ENCODE measurements around the gene TCF4. TPM values are rescaled to one million over a fixed set of nuclear protein-coding genes. Genes with fewer than 3 reads are reported as not detected.

TCF4 gene
- total and polyA plus RNA-seq, 2 of the 13 experiments (the other 11 are each of a cell fraction or from before 2014, with no cell fraction given): not detected

DNA sequence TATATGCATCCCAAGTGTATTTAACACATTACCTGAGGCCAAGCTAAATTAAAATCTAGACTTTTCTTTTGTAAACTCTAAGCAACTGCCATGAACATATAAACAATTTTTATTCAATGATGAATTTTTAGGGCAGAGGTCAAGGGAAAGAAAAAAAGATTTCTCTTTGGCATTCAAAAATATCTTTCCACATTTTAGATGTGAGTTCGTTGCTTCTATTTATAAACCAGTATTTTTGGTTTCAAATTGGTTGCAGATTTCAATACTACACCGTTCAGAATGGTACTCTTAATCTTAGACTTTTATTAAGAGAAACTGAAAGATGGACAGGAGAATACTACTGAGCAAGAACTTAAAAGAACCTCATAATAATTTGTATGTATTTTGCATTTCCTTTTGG, 335.1 kb downstream of the TCF4 start:
- in situ Hi-C loops (cut with HindIII; ENCODE audit: extremely low pct_ligation_motif_present, low pct_unique_long_range_greater_than_20kb) (no loop called here), intact Hi-C loops (cut with micrococcal nuclease; ENCODE audit: unreplicated experiment) (no loop called here)
- H3K4me1 ChIP-seq (ENCODE audit: insufficient read depth, low read length): no peaks in the 10 kb centered on the region
- TF ChIP-seq, protein P1, sequence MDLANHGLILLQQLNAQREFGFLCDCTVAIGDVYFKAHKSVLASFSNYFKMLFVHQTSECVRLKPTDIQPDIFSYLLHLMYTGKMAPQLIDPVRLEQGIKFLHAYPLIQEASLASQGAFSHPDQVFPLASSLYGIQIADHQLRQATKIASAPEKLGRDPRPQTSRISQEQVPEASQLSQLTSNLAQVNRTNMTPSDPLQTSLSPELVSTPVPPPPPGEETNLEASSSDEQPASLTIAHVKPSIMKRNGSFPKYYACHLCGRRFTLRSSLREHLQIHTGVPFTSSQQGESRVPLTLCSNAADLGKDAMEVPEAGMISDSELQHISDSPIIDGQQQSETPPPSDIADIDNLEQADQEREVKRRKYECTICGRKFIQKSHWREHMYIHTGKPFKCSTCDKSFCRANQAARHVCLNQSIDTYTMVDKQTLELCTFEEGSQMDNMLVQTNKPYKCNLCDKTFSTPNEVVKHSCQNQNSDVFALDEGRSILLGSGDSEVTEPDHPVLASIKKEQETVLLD (CRISPR knock-in tag; IDR thresholded peaks at IDR 0.05; ENCODE audit: low read depth): no peak
- TF ChIP-seq RARG (CRISPR knock-in tag; IDR thresholded peaks at IDR 0.05; ENCODE audit: low read depth): no peak
- TF ChIP-seq SOX13 (IDR thresholded peaks at IDR 0.05): no peak
- TF ChIP-seq SOX13 (CRISPR knock-in tag; conservative IDR thresholded peaks at IDR 0.05 in 1 of 2, IDR thresholded peaks at IDR 0.05 in 1 of 2): no peak
- TF ChIP-seq ZNF792 (CRISPR knock-in tag; IDR thresholded peaks at IDR 0.05): no peak
- TF ChIP-seq, protein P2, sequence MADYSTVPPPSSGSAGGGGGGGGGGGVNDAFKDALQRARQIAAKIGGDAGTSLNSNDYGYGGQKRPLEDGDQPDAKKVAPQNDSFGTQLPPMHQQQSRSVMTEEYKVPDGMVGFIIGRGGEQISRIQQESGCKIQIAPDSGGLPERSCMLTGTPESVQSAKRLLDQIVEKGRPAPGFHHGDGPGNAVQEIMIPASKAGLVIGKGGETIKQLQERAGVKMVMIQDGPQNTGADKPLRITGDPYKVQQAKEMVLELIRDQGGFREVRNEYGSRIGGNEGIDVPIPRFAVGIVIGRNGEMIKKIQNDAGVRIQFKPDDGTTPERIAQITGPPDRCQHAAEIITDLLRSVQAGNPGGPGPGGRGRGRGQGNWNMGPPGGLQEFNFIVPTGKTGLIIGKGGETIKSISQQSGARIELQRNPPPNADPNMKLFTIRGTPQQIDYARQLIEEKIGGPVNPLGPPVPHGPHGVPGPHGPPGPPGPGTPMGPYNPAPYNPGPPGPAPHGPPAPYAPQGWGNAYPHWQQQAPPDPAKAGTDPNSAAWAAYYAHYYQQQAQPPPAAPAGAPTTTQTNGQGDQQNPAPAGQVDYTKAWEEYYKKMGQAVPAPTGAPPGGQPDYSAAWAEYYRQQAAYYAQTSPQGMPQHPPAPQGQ (CRISPR knock-in tag; IDR thresholded peaks at IDR 0.05; ENCODE audit: borderline replicate concordance): no peak
- TF ChIP-seq SKIL (CRISPR knock-in tag; IDR thresholded peaks at IDR 0.05; ENCODE audit: borderline replicate concordance): no peak
- TF ChIP-seq KLF16 (CRISPR knock-in tag; IDR thresholded peaks at IDR 0.05): no peak
- TF ChIP-seq ZNF335 (CRISPR knock-in tag; IDR thresholded peaks at IDR 0.05): no peak
- TF ChIP-seq, protein P3, sequence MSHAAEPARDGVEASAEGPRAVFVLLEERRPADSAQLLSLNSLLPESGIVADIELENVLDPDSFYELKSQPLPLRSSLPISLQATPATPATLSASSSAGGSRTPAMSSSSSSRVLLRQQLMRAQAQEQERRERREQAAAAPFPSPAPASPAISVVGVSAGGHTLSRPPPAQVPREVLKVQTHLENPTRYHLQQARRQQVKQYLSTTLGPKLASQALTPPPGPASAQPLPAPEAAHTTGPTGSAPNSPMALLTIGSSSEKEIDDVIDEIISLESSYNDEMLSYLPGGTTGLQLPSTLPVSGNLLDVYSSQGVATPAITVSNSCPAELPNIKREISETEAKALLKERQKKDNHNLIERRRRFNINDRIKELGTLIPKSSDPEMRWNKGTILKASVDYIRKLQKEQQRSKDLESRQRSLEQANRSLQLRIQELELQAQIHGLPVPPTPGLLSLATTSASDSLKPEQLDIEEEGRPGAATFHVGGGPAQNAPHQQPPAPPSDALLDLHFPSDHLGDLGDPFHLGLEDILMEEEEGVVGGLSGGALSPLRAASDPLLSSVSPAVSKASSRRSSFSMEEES (CRISPR knock-in tag; IDR thresholded peaks at IDR 0.05): no peak
- no peak for TF ChIP-seq SMARCC2 (IDR thresholded peaks at IDR 0.05)
- no peak for TF ChIP-seq CC2D1A (CRISPR knock-in tag; IDR thresholded peaks at IDR 0.05)
- no peak for TF ChIP-seq MXI1 (IDR thresholded peaks at IDR 0.05; ENCODE audit: borderline replicate concordance, low read depth, low read length)
- no peak for TF ChIP-seq ZNF224 (CRISPR knock-in tag; IDR thresholded peaks at IDR 0.05)
- no peak for TF ChIP-seq RFXANK (CRISPR knock-in tag; IDR thresholded peaks at IDR 0.05)
- no peak for TF ChIP-seq NFKB2 (CRISPR knock-in tag; IDR thresholded peaks at IDR 0.05; ENCODE audit: borderline replicate concordance)
- H3K9ac ChIP-seq (ENCODE audit: insufficient read depth, low read depth, low read length): no peak overlapping the region
- no TSS peak for BruUV-seq (replicated peaks)
- no peaks in the 10 kb centered on the region for H3K9me3 ChIP-seq (ENCODE audit: low read length)
- FAIRE-seq (no peak), ATAC-seq (no peak), DNase-seq (ENCODE audit: low spot score) (no peak)
- H3K4me2 ChIP-seq (ENCODE audit: low read depth, low read length): no peak overlapping the region
- H4K20me1 ChIP-seq (ENCODE audit: insufficient read depth, low read length): no peaks in the 10 kb centered on the region
- no peak overlapping the region for H3K4me3 ChIP-seq (replicated peaks in 1 of 3; ENCODE audit: insufficient read depth in 1 of 3, low read depth in 2 of 3, low read length in 3 of 3)
- 1% methylated on average over 2 of the region's 2 CpGs for WGBS (ENCODE audit: low lambda C conversion rate)
- no peaks in the 10 kb centered on the region for H3K36me3 ChIP-seq (replicated peaks in 1 of 2; ENCODE audit: control insufficient read depth in 1 of 2, insufficient read depth in 2 of 2, low read length in 2 of 2)
- CTCF ChIA-PET (ENCODE audit: low intra/inter-chr PET ratio, low total read pairs): no interaction called here
- POLR2A ChIA-PET: no interaction called here
- H2AFZ ChIP-seq (ENCODE audit: low read length): no peak overlapping the region
- H3K27me3 ChIP-seq (ENCODE audit: control insufficient read depth in 1 of 2, insufficient read depth in 2 of 2, low read length in 2 of 2): peaks cover 0 to 2% of the 10 kb centered on the region in 2 experiments; a peak in 1 of 5 replicates
- H3K79me2 ChIP-seq (ENCODE audit: insufficient read depth, low read length): no peaks in the 10 kb centered on the region
- no peak overlapping the region for H3K27ac ChIP-seq (ENCODE audit: extremely low read length, insufficient read depth, low read length)

All from HepG2 (cell line).